Measurements from ENCODE around the gene TRIM9.

TRIM9 gene

DNA sequence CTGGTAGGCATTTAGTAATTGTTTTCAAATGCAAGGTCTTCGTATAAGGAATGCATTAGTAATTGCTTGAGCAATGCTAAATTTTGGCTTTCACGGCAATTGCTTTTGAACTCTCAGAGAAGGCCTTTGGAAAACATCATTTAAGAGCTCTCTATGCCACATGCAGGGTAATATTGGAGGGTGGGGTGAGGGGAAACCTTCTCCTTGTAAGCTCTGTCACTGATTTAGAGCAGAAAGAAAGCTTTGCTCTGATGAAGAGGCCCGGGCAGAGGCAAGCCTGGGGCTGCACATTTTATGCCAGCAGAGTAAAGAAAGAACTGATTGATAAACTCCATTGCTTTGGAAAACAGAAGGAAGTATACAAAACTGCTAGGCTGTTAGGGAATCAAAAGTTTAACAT lies 70.9 kb downstream of the TRIM9 start:
- H3K4me1 ChIP-seq (ENCODE audit: insufficient read depth, low read length, poor library complexity, severe bottlenecking), result peaks cover 17% of the 10 kb centered on the region
- no peaks in the 10 kb centered on the region for H3K9me3 ChIP-seq (ENCODE audit: insufficient read depth, low read depth, low read length)
- no peaks in the 10 kb centered on the region for H4K20me1 ChIP-seq (ENCODE audit: insufficient read depth, low read length, poor library complexity, severe bottlenecking)
- no peak overlapping the region for H3K4me3 ChIP-seq (ENCODE audit: low read length, poor library complexity, severe bottlenecking)
- peaks cover 7% of the 10 kb centered on the region; the same call in 1 of the 2 replicates for H3K36me3 ChIP-seq (ENCODE audit: insufficient read depth, low read length)
- no peak overlapping the region for H3K4me2 ChIP-seq (ENCODE audit: low read depth, low read length, poor library complexity, severe bottlenecking)
- H3K9me2 ChIP-seq (replicated peaks; ENCODE audit: low read depth, low read length), result no peaks in the 10 kb centered on the region
- no peaks in the 10 kb centered on the region for H3K27me3 ChIP-seq (ENCODE audit: insufficient read depth, low read length, poor library complexity, severe bottlenecking)
- H3F3A ChIP-seq (ENCODE audit: low read depth), result no peaks in the 10 kb centered on the region
- no peak for TF ChIP-seq EZH2phosphoT487 (IDR thresholded peaks at IDR 0.05; ENCODE audit: borderline replicate concordance)
- H3K79me2 ChIP-seq (ENCODE audit: insufficient read depth, low read length), result no peaks in the 10 kb centered on the region
- H2AFZ ChIP-seq (ENCODE audit: low read length), result no peak overlapping the region
- no peak overlapping the region for H3K9ac ChIP-seq (ENCODE audit: low read depth, low read length, poor library complexity, severe bottlenecking)

DNA sequence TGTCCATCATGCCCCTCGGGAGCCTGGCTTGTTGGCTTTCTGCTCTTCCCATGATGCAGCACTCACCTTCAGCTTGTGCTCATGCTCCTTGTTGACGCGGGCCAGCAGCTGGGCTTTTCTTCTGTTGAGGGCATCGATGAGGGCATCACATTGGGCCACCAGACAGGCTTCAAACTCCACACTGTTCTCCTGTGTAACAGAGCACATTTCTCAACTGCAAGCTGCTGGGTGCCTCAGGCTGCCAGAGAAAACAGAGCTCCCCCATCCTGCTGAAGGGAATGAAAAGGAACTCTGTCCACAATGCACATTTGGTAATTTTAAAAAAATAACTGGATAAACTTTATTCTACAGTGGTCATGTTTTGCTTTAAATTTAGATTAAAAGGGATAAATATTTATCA lies 72.1 kb downstream of the TRIM9 start:
- TF ChIP-seq, protein P1, sequence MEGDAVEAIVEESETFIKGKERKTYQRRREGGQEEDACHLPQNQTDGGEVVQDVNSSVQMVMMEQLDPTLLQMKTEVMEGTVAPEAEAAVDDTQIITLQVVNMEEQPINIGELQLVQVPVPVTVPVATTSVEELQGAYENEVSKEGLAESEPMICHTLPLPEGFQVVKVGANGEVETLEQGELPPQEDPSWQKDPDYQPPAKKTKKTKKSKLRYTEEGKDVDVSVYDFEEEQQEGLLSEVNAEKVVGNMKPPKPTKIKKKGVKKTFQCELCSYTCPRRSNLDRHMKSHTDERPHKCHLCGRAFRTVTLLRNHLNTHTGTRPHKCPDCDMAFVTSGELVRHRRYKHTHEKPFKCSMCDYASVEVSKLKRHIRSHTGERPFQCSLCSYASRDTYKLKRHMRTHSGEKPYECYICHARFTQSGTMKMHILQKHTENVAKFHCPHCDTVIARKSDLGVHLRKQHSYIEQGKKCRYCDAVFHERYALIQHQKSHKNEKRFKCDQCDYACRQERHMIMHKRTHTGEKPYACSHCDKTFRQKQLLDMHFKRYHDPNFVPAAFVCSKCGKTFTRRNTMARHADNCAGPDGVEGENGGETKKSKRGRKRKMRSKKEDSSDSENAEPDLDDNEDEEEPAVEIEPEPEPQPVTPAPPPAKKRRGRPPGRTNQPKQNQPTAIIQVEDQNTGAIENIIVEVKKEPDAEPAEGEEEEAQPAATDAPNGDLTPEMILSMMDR (conservative IDR thresholded peaks at IDR 0.05; ENCODE audit: low read length), result no peak
- no peak for TF ChIP-seq EZH2phosphoT487 (IDR thresholded peaks at IDR 0.05; ENCODE audit: borderline replicate concordance)
- Histone ChIP-seq H3K36me3 (ENCODE audit: insufficient read depth, low read length) (peaks cover 7% of the 10 kb centered on the region; the same call in 1 of the 2 replicates), H3K9ac (ENCODE audit: low read depth, low read length, poor library complexity, severe bottlenecking) (no peak overlapping the region), H3K79me2 (ENCODE audit: insufficient read depth, low read length) (no peaks in the 10 kb centered on the region), H3K4me3 (ENCODE audit: low read length, poor library complexity, severe bottlenecking) (no peak overlapping the region), H3K4me2 (ENCODE audit: low read depth, low read length, poor library complexity, severe bottlenecking) (no peak overlapping the region), H3F3A (ENCODE audit: low read depth) (no peaks in the 10 kb centered on the region), H3K9me2 (replicated peaks; ENCODE audit: low read depth, low read length) (no peaks in the 10 kb centered on the region), H3K4me1 (ENCODE audit: insufficient read depth, low read length, poor library complexity, severe bottlenecking) (peaks cover 17% of the 10 kb centered on the region), H3K9me3 (ENCODE audit: insufficient read depth, low read depth, low read length) (no peaks in the 10 kb centered on the region), H3K27me3 (ENCODE audit: insufficient read depth, low read length, poor library complexity, severe bottlenecking) (no peaks in the 10 kb centered on the region), H4K20me1 (ENCODE audit: insufficient read depth, low read length, poor library complexity, severe bottlenecking) (no peaks in the 10 kb centered on the region), H2AFZ (ENCODE audit: low read length) (no peak overlapping the region)

DNA sequence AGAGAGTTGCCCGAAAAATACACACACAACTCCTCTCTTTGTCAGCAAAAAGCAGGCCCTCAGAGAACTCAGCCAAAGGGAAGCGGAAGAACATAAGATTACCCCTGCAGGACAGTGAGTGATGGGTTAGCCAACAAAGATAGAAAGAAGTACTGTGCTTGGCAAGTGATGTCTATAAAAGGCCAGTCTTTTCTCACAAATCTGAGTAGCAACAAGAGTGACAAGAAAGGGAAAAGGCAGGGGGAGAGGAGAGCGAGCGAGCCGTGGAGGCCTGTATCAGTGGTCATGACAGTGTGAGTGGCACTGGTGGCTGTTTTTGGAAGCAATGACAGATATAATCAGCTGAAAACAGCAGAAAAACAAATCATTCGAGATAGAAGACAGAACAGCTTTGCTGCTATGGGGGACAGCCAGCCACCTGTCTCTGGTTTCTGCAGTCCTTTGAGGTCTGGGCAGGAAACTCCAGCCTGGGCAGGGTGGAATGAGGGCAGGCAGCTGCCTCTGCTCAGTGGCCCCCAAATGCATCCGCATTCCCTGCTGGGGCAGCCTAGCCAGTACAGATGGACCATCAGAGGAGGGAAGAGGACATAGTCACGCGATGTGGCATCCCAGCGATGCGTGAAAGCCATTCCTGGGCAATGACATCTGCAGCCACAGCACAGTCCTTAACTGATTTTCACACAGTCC lies 74.7 kb downstream of the TRIM9 start:
- TF ChIP-seq, protein P1 (conservative IDR thresholded peaks at IDR 0.05; ENCODE audit: low read length), result no peak
- TF ChIP-seq EZH2phosphoT487 (IDR thresholded peaks at IDR 0.05; ENCODE audit: borderline replicate concordance), result no peak
- H3K9ac ChIP-seq (ENCODE audit: low read depth, low read length, poor library complexity, severe bottlenecking), result no peak overlapping the region
- peaks cover 17% of the 10 kb centered on the region for H3K4me1 ChIP-seq (ENCODE audit: insufficient read depth, low read length, poor library complexity, severe bottlenecking)
- H3K4me2 ChIP-seq (ENCODE audit: low read depth, low read length, poor library complexity, severe bottlenecking), result peak overlapping the region; percentile 6
- no peaks in the 10 kb centered on the region for H3K9me3 ChIP-seq (ENCODE audit: insufficient read depth, low read depth, low read length)
- no peak overlapping the region for H3K4me3 ChIP-seq (ENCODE audit: low read length, poor library complexity, severe bottlenecking)
- no peaks in the 10 kb centered on the region for H3K79me2 ChIP-seq (ENCODE audit: insufficient read depth, low read length)
- no peaks in the 10 kb centered on the region for H3F3A ChIP-seq (ENCODE audit: low read depth)
- H3K36me3 ChIP-seq (ENCODE audit: insufficient read depth, low read length), result peaks cover 7% of the 10 kb centered on the region; the same call in 1 of the 2 replicates
- H2AFZ ChIP-seq (ENCODE audit: low read length), result 0 out of 2 replicates have a peak overlapping the region, but pooled peaks have one; percentile 2
- H4K20me1 ChIP-seq (ENCODE audit: insufficient read depth, low read length, poor library complexity, severe bottlenecking), result no peaks in the 10 kb centered on the region
- H3K9me2 ChIP-seq (replicated peaks; ENCODE audit: low read depth, low read length), result no peaks in the 10 kb centered on the region
- H3K27me3 ChIP-seq (ENCODE audit: insufficient read depth, low read length, poor library complexity, severe bottlenecking), result no peaks in the 10 kb centered on the region

DNA sequence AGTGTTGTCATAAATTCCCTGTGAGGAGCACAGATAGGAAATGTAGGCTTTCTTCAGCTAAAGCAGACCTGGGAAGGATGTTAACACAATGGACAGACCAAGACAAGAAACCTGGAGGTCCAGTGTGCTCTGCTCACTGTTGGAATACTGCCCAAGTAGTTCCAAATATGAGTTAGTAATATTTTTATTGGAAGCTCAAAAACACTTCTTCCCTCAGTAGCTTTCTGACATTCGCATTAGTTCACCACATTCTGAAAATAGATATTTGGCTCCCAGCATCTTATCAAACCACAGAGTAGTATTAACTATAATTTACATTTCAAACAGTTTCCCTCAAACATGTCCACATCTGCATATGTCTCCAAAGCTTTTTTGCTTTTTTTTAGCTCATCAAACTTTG lies 75.8 kb downstream of the TRIM9 start:
- H3K36me3 ChIP-seq (ENCODE audit: insufficient read depth, low read length), result peaks cover 7% of the 10 kb centered on the region; the same call in 1 of the 2 replicates
- no peaks in the 10 kb centered on the region for H3K9me2 ChIP-seq (replicated peaks; ENCODE audit: low read depth, low read length)
- no peak overlapping the region for H2AFZ ChIP-seq (ENCODE audit: low read length)
- no peak for TF ChIP-seq EZH2phosphoT487 (IDR thresholded peaks at IDR 0.05; ENCODE audit: borderline replicate concordance)
- TF ChIP-seq, protein P1 (conservative IDR thresholded peaks at IDR 0.05; ENCODE audit: low read length), result no peak
- H3K4me1 ChIP-seq (ENCODE audit: insufficient read depth, low read length, poor library complexity, severe bottlenecking), result peaks cover 17% of the 10 kb centered on the region
- H3F3A ChIP-seq (ENCODE audit: low read depth), result no peaks in the 10 kb centered on the region
- H3K9ac ChIP-seq (ENCODE audit: low read depth, low read length, poor library complexity, severe bottlenecking), result no peak overlapping the region
- H3K4me3 ChIP-seq (ENCODE audit: low read length, poor library complexity, severe bottlenecking), result no peak overlapping the region
- no peak overlapping the region for H3K4me2 ChIP-seq (ENCODE audit: low read depth, low read length, poor library complexity, severe bottlenecking)
- H3K79me2 ChIP-seq (ENCODE audit: insufficient read depth, low read length), result no peaks in the 10 kb centered on the region
- no peaks in the 10 kb centered on the region for H4K20me1 ChIP-seq (ENCODE audit: insufficient read depth, low read length, poor library complexity, severe bottlenecking)
- H3K9me3 ChIP-seq (ENCODE audit: insufficient read depth, low read depth, low read length), result no peaks in the 10 kb centered on the region
- no peaks in the 10 kb centered on the region for H3K27me3 ChIP-seq (ENCODE audit: insufficient read depth, low read length, poor library complexity, severe bottlenecking)
